Fibroblast of lung (primary cell): ENCODE measurements around the gene CLIP2. TPM values are rescaled to one million over a fixed set of nuclear protein-coding genes. Genes with fewer than 3 reads are reported as not detected.
A peak's percentile ranks its signal among the peaks of the same experiment; 100 is the strongest.

Source experiments
- DNase-seq, 2 donors: peaks; one replicate each; pipeline versions ENCODE4 v3.0.0 to v3.0.0-alpha.2; 2010; ENCODE audit warnings: low read depth in 2 of 2
- H2AFZ ChIP-seq: 2 replicates; pipeline ENCODE4 v1.5.1; 2012; ENCODE audit warnings: low read length, control low read depth, inconsistent platforms
- H3K27ac ChIP-seq: 2 replicates; pipeline ENCODE4 v1.5.1; 2011; ENCODE audit warnings: low read length, control low read depth; ENCODE audit not compliant: insufficient read depth
- H3K27me3 ChIP-seq: 2 replicates; pipeline ENCODE4 v1.5.1; 2011; ENCODE audit warnings: mild to moderate bottlenecking, low read length; ENCODE audit not compliant: control insufficient read depth, insufficient read depth
- H3K36me3 ChIP-seq: 2 replicates; pipeline ENCODE4 v1.5.1; 2011; ENCODE audit warnings: low read length; ENCODE audit not compliant: control insufficient read depth, insufficient read depth
- H3K4me1 ChIP-seq: 2 replicates; pipeline ENCODE4 v1.5.1; 2011; ENCODE audit warnings: low read length; ENCODE audit not compliant: control insufficient read depth, insufficient read depth; ENCODE audit errors: extremely low read depth
- H3K4me2 ChIP-seq: 2 replicates; pipeline ENCODE4 v1.5.1; 2011; ENCODE audit warnings: low read length, control low read depth; ENCODE audit not compliant: insufficient read depth; ENCODE audit errors: extremely low read depth
- H3K4me3 ChIP-seq, 4 experiments: fragments of 200-600 bp in 1 of 4; sonication (generic) in 1 of 4; replicated peaks in 1 of 4; 2 replicates each; pipeline ENCODE4 v1.5.1; 2011 to 2016; ENCODE audit warnings: low read length in 4 of 4, low read depth in 3 of 4, mild to moderate bottlenecking in 3 of 4, control low read depth in 2 of 4, inconsistent platforms in 1 of 4, mixed read lengths in 1 of 4; ENCODE audit not compliant: insufficient read depth in 1 of 4; ENCODE audit errors: control extremely low read depth in 1 of 4
- H3K79me2 ChIP-seq: 2 replicates; pipeline ENCODE4 v1.5.1; 2012; ENCODE audit warnings: mild to moderate bottlenecking, low read length, inconsistent platforms; ENCODE audit not compliant: control insufficient read depth, insufficient read depth
- H3K9ac ChIP-seq: 2 replicates; pipeline ENCODE4 v1.5.1; 2011; ENCODE audit warnings: mild to moderate bottlenecking, low read length, control low read depth; ENCODE audit not compliant: insufficient read depth
- H3K9me3 ChIP-seq: 2 replicates; pipeline ENCODE4 v1.5.1; 2012; ENCODE audit warnings: low read depth, low read length; ENCODE audit not compliant: control insufficient read depth, insufficient read depth
- H4K20me1 ChIP-seq: 2 replicates; pipeline ENCODE4 v1.5.1; 2011; ENCODE audit warnings: low read length; ENCODE audit not compliant: control insufficient read depth, insufficient read depth; ENCODE audit errors: extremely low read depth
- EZH2 ChIP-seq: IDR thresholded peaks from 2 replicates; pipeline ENCODE4 v1.5.1; 2012; ENCODE audit warnings: low read length, control low read depth, mild to moderate bottlenecking; ENCODE audit errors: missing control alignments
- polyA plus RNA-seq, 2 donors: library from polyadenylated mRNA; depleted of rRNA in 1 of 2; stranded (reverse) in 1 of 2; unstranded in 1 of 2; fragments of >200 nt; gene quantifications; 2 replicates each; pipeline ENCODE4 v1.2.1, GENCODE V29; 2011 to 2012; ENCODE audit warnings: missing spikeins in 1 of 2
- total RNA-seq: library from RNA; depleted of rRNA; stranded (reverse); fragments of >200 nt; gene quantifications from 2 replicates; pipeline ENCODE4 v1.2.1, GENCODE V29; 2014
- TF ChIP-seq, protein P1 (sequence below), 2 donors: IDR thresholded peaks in 1 of 2; conservative IDR thresholded peaks in 1 of 2; 1 replicate in 1 of 2; 2 replicates in 1 of 2; pipeline ENCODE4 v1.5.1; 2011 to 2012; ENCODE audit warnings: low read length in 2 of 2, control low read depth in 1 of 2, inconsistent platforms in 1 of 2, low read depth in 1 of 2, mild to moderate bottlenecking in 1 of 2

The CLIP2 gene
- total and polyA plus RNA-seq, 2 donors (not counting 1 experiment from before 2014, with no cell fraction given), result 13.1 to 77.8 TPM

GRCh38 chr7:74452748-74453321 lies 163.6 kb downstream of the CLIP2 start:
- Histone ChIP-seq H3K9me3 (no peaks in the 10 kb centered on the region), H3K4me3 (peak overlapping the region in 2 of 4 experiments; percentile 68 to 69), H3K9ac (no peak overlapping the region), H3K4me2 (peak overlapping the region; percentile 77), H3K79me2 (no peaks in the 10 kb centered on the region), H2AFZ (peak overlapping the region; percentile 55), H3K27me3 (peaks cover 2% of the 10 kb centered on the region), H3K27ac (no peak overlapping the region), H3K36me3 (no peaks in the 10 kb centered on the region), H3K4me1 (peaks cover 2% of the 10 kb centered on the region), H4K20me1 (peaks cover 2% of the 10 kb centered on the region)
- no peak for TF ChIP-seq EZH2
- TF ChIP-seq, protein P1, sequence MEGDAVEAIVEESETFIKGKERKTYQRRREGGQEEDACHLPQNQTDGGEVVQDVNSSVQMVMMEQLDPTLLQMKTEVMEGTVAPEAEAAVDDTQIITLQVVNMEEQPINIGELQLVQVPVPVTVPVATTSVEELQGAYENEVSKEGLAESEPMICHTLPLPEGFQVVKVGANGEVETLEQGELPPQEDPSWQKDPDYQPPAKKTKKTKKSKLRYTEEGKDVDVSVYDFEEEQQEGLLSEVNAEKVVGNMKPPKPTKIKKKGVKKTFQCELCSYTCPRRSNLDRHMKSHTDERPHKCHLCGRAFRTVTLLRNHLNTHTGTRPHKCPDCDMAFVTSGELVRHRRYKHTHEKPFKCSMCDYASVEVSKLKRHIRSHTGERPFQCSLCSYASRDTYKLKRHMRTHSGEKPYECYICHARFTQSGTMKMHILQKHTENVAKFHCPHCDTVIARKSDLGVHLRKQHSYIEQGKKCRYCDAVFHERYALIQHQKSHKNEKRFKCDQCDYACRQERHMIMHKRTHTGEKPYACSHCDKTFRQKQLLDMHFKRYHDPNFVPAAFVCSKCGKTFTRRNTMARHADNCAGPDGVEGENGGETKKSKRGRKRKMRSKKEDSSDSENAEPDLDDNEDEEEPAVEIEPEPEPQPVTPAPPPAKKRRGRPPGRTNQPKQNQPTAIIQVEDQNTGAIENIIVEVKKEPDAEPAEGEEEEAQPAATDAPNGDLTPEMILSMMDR (conservative IDR thresholded peaks at IDR 0.05 in 1 of 2, IDR thresholded peaks at IDR 0.05 in 1 of 2; ENCODE audit: low read depth in 1 of 2, low read length in 2 of 2), result no peak
- DNase-seq, result peak; percentile 30 to 81

GRCh38 chr7:74453322-74454011 lies 164.3 kb downstream of the CLIP2 start, which contains the start of gene GTF2IRD1:
Gene GTF2IRD1, plus strand, starts transcription at chr7:74453906. Its CDS starts 54,175 bp downstream, at chr7:74508081.
- peaks cover 2% of the 10 kb centered on the region for H4K20me1 ChIP-seq
- peak within 1 kb of the TSS; percentile 77 for H3K4me2 ChIP-seq
- no peaks in the 10 kb centered on the region for H3K9me3 ChIP-seq
- DNase-seq, result peak; percentile 70 to 77
- H3K36me3 ChIP-seq, result no peaks in the 10 kb centered on the region
- H3K79me2 ChIP-seq, result no peaks in the 10 kb centered on the region
- H3K4me3 ChIP-seq, result peak within 1 kb of the TSS; percentile 57 to 69 (median 65)
- peaks cover 2% of the 10 kb centered on the region for H3K27me3 ChIP-seq
- H2AFZ ChIP-seq, result peak within 1 kb of the TSS; percentile 66
- TF ChIP-seq, protein P1 (conservative IDR thresholded peaks at IDR 0.05 in 1 of 2, IDR thresholded peaks at IDR 0.05 in 1 of 2; ENCODE audit: low read depth in 1 of 2, low read length in 2 of 2), result no peak
- TF ChIP-seq EZH2, result no peak
- peaks cover 2% of the 10 kb centered on the region for H3K4me1 ChIP-seq
- H3K9ac ChIP-seq, result peak within 1 kb of the TSS; percentile 60
- H3K27ac ChIP-seq, result no peak within 1 kb of the TSS

DNA sequence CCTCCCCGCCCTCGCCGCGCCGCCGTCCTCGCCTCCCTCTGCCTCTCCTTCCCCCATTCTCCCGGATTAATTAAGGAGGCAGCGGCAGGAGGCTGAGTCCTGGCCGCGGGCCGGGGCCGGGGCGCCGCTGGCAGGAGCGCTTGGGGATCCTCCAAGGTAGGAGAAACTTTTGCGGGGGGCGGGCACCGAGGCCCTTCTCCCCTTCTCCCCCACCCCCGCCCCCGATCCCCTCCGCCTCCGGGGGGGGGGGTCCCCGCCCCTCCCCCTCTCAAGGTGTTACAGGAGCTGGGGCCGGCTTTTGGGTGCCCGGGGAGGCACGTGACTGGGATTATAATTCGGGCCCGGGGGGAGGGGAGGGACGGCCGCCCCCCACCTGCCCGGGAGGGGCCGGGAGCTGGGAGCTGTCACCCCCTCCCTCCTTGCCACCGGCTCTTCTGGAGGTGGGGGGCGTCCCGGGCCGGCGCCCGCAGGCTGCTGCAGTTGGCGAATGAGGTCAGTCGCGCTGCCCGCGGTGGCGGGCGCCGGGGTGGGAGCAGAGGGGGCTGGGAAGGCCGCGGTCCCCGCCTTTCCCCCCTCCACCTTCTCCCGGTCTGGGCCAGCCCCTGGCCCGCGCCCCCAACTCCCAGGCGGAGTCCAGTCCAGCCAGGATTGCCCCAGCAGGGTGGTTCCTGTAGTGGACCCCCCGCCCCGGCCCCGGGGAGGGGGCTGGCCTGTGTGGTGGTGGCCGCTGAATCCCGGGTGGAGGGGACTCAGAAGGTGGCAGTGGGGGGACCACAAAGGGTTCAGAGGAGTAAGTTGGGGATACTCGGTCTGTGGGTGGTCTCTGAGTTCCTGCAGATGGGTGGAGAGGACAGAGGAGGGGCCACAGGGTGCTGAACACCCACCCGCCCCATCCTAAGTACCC lies 165.1 kb downstream of the CLIP2 start:
- Histone ChIP-seq H3K27me3 (peaks cover 2% of the 10 kb centered on the region), H3K4me2 (peak overlapping the region; percentile 68), H3K4me3 (peak overlapping the region; percentile 57 to 69 (median 62)), H3K4me1 (peaks cover 2% of the 10 kb centered on the region), H3K9me3 (no peaks in the 10 kb centered on the region), H2AFZ (no peak overlapping the region), H3K36me3 (no peaks in the 10 kb centered on the region), H3K79me2 (no peaks in the 10 kb centered on the region), H3K27ac (no peak overlapping the region), H4K20me1 (peaks cover 2% of the 10 kb centered on the region), H3K9ac (peak overlapping the region; percentile 53)
- no peak for TF ChIP-seq EZH2
- TF ChIP-seq, protein P1 (conservative IDR thresholded peaks at IDR 0.05 in 1 of 2, IDR thresholded peaks at IDR 0.05 in 1 of 2; ENCODE audit: low read depth in 1 of 2, low read length in 2 of 2), result no peak
- DNase-seq, result no peak
